LoVo (cell line): ENCODE data around the gene AGBL5.
"Not testable (repeated sequence)": the region's sequence is repeated elsewhere in the genome, so short reads cannot be mapped to it uniquely, and the experiment has no call there.

ENCODE experiments used
- DNase-seq: peaks from one replicate; pipeline ENCODE4 v3.0.0-alpha.2; 2016; ENCODE audit warnings: low spot score

AGBL5 gene

GRCh38 chr2:27118525-27119329 is 67.3 kb downstream of the AGBL5 start, which contains the start of gene CGREF1:
Gene CGREF1, minus strand, starts transcription at chr2:27119128. Its CDS starts 14,762 bp downstream, at chr2:27104366.
- no peak for DNase-seq

GRCh38 chr2:27119330-27119670 is 67.8 kb downstream of the AGBL5 start:
- not testable (repeated sequence) for DNase-seq
